IPS-11a (cell line): ENCODE measurements around the gene LHFPL6.

Experiments used
- H3K4me3 ChIP-seq: one replicate; pipeline ENCODE4 v1.5.1; 2013; ENCODE audit warnings: low read depth, low read length, control low read depth

The LHFPL6 gene

GRCh38 chr13:39557285-39557955, 45.6 kb downstream of the LHFPL6 start:
- no peak overlapping the region for H3K4me3 ChIP-seq

GRCh38 chr13:39556866-39557265, 46.1 kb downstream of the LHFPL6 start:
- H3K4me3 ChIP-seq = no peak overlapping the region

GRCh38 chr13:39554371-39554770, 48.6 kb downstream of the LHFPL6 start:
- no peak overlapping the region for H3K4me3 ChIP-seq

- H3K4me3 ChIP-seq = no peak overlapping the region
Observed at GRCh38 chr13:39552246-39552645, 50.7 kb downstream of the LHFPL6 start.

- no peak overlapping the region for H3K4me3 ChIP-seq
Observed at GRCh38 chr13:39550931-39551330, 52.1 kb downstream of the LHFPL6 start.

- H3K4me3 ChIP-seq = no peak overlapping the region
Observed at GRCh38 chr13:39547108-39547507, 55.9 kb downstream of the LHFPL6 start.

GRCh38 chr13:39542361-39542760, 60.6 kb downstream of the LHFPL6 start:
- H3K4me3 ChIP-seq = no peak overlapping the region

- H3K4me3 ChIP-seq = no peak overlapping the region
Observed at GRCh38 chr13:39540929-39541605, 61.9 kb downstream of the LHFPL6 start.

GRCh38 chr13:39538816-39539790, 63.9 kb downstream of the LHFPL6 start:
- no peak overlapping the region for H3K4me3 ChIP-seq

GRCh38 chr13:39536906-39537305, 66.1 kb downstream of the LHFPL6 start:
- no peak overlapping the region for H3K4me3 ChIP-seq

GRCh38 chr13:39536274-39536673, 66.7 kb downstream of the LHFPL6 start:
- H3K4me3 ChIP-seq = no peak overlapping the region

- no peak overlapping the region for H3K4me3 ChIP-seq
Observed at GRCh38 chr13:39533651-39534150, 69.3 kb downstream of the LHFPL6 start.

GRCh38 chr13:39531646-39532045, 71.3 kb downstream of the LHFPL6 start:
- H3K4me3 ChIP-seq = no peak overlapping the region

GRCh38 chr13:39530916-39531315, 72.1 kb downstream of the LHFPL6 start:
- no peak overlapping the region for H3K4me3 ChIP-seq

GRCh38 chr13:39528661-39528980, 74.4 kb downstream of the LHFPL6 start:
- H3K4me3 ChIP-seq = no peak overlapping the region

- no peak overlapping the region for H3K4me3 ChIP-seq
Observed at GRCh38 chr13:39527961-39528660, 74.9 kb downstream of the LHFPL6 start.

GRCh38 chr13:39527301-39527700, 75.7 kb downstream of the LHFPL6 start:
- H3K4me3 ChIP-seq = no peak overlapping the region

- no peak overlapping the region for H3K4me3 ChIP-seq
Observed at GRCh38 chr13:39526499-39526898, 76.5 kb downstream of the LHFPL6 start.

GRCh38 chr13:39525506-39525905, 77.5 kb downstream of the LHFPL6 start:
- no peak overlapping the region for H3K4me3 ChIP-seq

- H3K4me3 ChIP-seq = no peak overlapping the region
Observed at GRCh38 chr13:39524795-39525194, 78.2 kb downstream of the LHFPL6 start.

- H3K4me3 ChIP-seq = no peak overlapping the region
Observed at GRCh38 chr13:39522329-39522728, 80.7 kb downstream of the LHFPL6 start.
